VCaP (cell line): ENCODE data around the gene NDOR1.

ENCODE experiments used
- H3K27ac ChIP-seq: fragments of 450-650 bp; 2 replicates; pipeline ENCODE4 v1.5.1; 2017
- CTCF ChIP-seq: fragments of 450-650 bp; conservative IDR thresholded peaks from 2 replicates; pipeline ENCODE4 v1.5.1; 2017; ENCODE audit warnings: mild to moderate bottlenecking, moderate library complexity

NDOR1 gene

GRCh38 chr9:137252555-137253506, 47.3 kb downstream of the NDOR1 start:
- H3K27ac ChIP-seq = no peak overlapping the region
- no peak for TF ChIP-seq CTCF

- peak overlapping the region; percentile 91 for H3K27ac ChIP-seq
- TF ChIP-seq CTCF = no peak
Observed at GRCh38 chr9:137253717-137254623, 48.5 kb downstream of the NDOR1 start.

- peak; percentile 16 for TF ChIP-seq CTCF
- peak within 1 kb of the TSS; percentile 91 for H3K27ac ChIP-seq
Observed at GRCh38 chr9:137254624-137255447, 49.3 kb downstream of the NDOR1 start, which contains the start of gene NELFB. TSS of gene NELFB (plus strand) at chr9:137255327.

GRCh38 chr9:137255448-137256114, 50.1 kb downstream of the NDOR1 start:
- TF ChIP-seq CTCF = no peak
- peak overlapping the region; percentile 91 for H3K27ac ChIP-seq

- no peak for TF ChIP-seq CTCF
- peak overlapping the region; percentile 91 for H3K27ac ChIP-seq
Observed at GRCh38 chr9:137256362-137256761, 50.9 kb downstream of the NDOR1 start.

GRCh38 chr9:137256856-137257255, 51.4 kb downstream of the NDOR1 start:
- TF ChIP-seq CTCF = no peak
- H3K27ac ChIP-seq = peak overlapping the region; percentile 91; the same call in 1 of the 2 replicates
